Endothelial cell of hepatic sinusoid (primary cell): ENCODE results near the gene JPH4.

Source experiments
- in situ Hi-C: cut with HindIII; loops from 2 replicates; pipeline ENCODE4 v1.10.0; 2017; ENCODE audit warnings: low sequenced_read_pairs

The JPH4 gene

GRCh38 chr14:23532658-23533057 lies 45.9 kb downstream of the JPH4 start:
- in situ Hi-C loops: loop anchor here (5.0 kb wide), 1 partner anchor 50 kb away; no protein-coding TSS in a partner anchor

- in situ Hi-C loops: loop anchor here (5.0 kb wide), 1 partner anchor 49 kb away; no protein-coding TSS in a partner anchor
These were observed 47.2 kb downstream of the JPH4 start for GRCh38 chr14:23531391-23531790.

GRCh38 chr14:23530375-23531055 lies 48.1 kb downstream of the JPH4 start:
- in situ Hi-C loops: loop anchor here (5.0 kb wide), 1 partner anchor 48 kb away; no protein-coding TSS in a partner anchor

GRCh38 chr14:23529016-23529415 lies 49.6 kb downstream of the JPH4 start:
- in situ Hi-C loops: no loop called here

- in situ Hi-C loops: no loop called here
These were observed 50.0 kb downstream of the JPH4 start for GRCh38 chr14:23528555-23528954.

GRCh38 chr14:23525611-23526010 lies 53.0 kb downstream of the JPH4 start:
- in situ Hi-C loops: no loop called here

GRCh38 chr14:23524954-23525353 lies 53.6 kb downstream of the JPH4 start:
- in situ Hi-C loops: no loop called here

GRCh38 chr14:23523229-23524016 lies 55.2 kb downstream of the JPH4 start:
- in situ Hi-C loops: no loop called here

- in situ Hi-C loops: no loop called here
These were observed 55.9 kb downstream of the JPH4 start for GRCh38 chr14:23522643-23523198.

- in situ Hi-C loops: no loop called here
These were observed 56.6 kb downstream of the JPH4 start for GRCh38 chr14:23521785-23522640.

- in situ Hi-C loops: no loop called here
These were observed 57.6 kb downstream of the JPH4 start for GRCh38 chr14:23520899-23521533.

GRCh38 chr14:23518709-23519108 lies 59.9 kb downstream of the JPH4 start:
- in situ Hi-C loops: no loop called here
